A549 treated with AZD9567 at 1 μM for 4 hours (cell line): Measurements from ENCODE around the gene TCEAL8. TPM values are rescaled to one million over a fixed set of nuclear protein-coding genes. Genes with fewer than 3 reads are reported as not detected.

Experiments used
- total RNA-seq: library from RNA; stranded (reverse); fragments of 200-300 nt; extraction: Qiagen RNA extraction; gene quantifications from 5 replicates; pipeline ENCODE4 v1.2.3, GENCODE V29; 2022; ENCODE audit not compliant: insufficient read depth

Gene TCEAL8, protein sequence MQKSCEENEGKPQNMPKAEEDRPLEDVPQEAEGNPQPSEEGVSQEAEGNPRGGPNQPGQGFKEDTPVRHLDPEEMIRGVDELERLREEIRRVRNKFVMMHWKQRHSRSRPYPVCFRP
- 21.4 to 47.2 TPM (median 27.2 TPM) in 5 replicates for total RNA-seq

DNA sequence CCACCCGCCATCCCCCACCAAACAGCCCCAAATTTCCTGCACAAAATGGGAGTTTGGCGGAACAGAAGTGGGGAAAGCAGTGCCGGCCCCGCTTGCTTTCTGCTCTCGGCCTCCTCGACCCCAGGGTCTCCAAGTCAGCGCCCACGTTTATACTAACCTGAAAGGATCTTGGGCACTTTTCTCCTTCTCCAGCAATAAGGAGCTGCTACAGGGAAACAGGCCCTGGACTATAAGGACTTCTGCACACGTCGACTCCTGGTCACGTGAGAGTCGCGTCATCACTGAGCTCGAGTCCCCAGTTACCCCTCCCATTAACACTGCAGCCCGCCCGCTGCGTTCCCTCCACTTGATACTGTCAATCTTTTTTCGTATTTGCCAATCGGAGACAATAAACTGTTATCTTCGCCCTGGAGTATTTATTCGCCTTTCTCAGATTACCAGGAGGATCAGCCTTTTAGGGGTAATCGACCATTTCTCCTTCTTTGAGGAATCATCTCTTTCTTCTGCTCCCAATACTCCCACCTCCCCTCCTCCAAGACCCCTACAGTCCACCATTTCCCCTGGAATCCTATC is at the start of gene TCEAL8:
TSS of gene TCEAL8 (minus strand) at position 235 of the 573 bp plus-strand sequence. CDS start 1,176 bp downstream, outside the sequence.

DNA sequence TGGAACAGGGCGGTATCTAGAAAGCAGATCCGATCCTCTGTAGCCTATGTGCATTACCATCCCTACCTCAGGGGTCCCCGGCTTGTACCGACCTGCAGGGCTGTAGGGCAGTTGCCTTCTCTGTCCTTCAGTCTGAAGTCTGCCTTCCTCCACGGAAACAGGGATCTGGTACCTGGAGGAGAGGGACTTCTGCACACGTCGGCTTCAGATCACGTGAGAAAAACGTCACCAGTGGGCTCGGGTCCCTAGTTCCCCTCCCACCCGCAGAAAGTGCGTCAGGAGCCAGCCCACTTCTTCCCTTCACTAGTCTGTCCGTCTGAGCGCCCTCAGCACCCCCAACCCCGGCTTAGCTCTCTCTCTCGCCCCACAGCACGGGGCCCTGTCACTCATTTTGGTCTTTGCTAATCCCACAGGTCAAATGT is 21.6 kb upstream of the TCEAL8 start, which contains the start of gene TCEAL5:
TSS of gene TCEAL5 (minus strand) at position 170 of the 422 bp plus-strand sequence. CDS start 2,187 bp downstream, outside the sequence.

DNA sequence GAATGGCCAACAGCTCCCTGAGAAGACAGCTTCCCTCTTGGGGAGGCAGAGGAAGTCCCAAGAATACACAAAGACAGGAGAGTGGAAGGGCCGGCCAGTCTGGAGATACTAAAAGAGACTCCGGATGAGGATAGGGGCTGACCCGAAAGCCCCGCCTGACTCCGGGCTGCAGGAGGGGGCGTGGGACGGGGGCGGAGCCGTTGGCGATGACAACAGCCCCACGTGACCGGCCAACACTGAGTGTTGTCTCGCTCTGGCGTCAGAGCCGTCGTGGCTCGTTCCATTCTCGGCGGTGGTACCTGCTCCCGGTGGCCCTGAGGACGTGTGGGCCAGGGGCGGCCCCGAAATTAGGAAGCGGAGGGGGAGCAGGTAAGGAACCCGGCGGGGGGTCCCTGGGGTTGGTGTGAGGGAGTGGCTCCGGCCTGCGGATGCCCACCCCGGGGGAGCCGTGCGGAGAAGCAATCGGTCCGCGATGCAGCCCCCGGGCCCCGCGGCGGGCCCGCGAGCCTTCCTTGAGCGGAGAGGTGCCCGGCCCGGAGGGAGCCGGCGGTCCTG is 40.0 kb downstream of the TCEAL8 start, which contains the start of gene BEX4:
TSS of gene BEX4 (plus strand) at position 239 of the 555 bp plus-strand sequence. CDS start 1,046 bp downstream, outside the sequence.

Other genes with a start within 250 kb of the TCEAL8 start
- gene BEX1, start 191.0 kb downstream of the TCEAL8 start, total RNA-seq = not detected in 5 replicates
- 0.06 to 0.19 TPM in 2 of 5 replicates, not detected in the others for gene NXF3, start 162.0 kb downstream of the TCEAL8 start, total RNA-seq
- 2.0 to 2.3 TPM (median 2.0 TPM) in 4 of 5 replicates, not detected in the other for gene BEX4, start 40.0 kb downstream of the TCEAL8 start, total RNA-seq
- not detected in 5 replicates for gene TCEAL5, start 21.6 kb upstream of the TCEAL8 start, total RNA-seq
- gene BEX2, start 55.8 kb upstream of the TCEAL8 start, total RNA-seq = 9.1 to 11.5 TPM (median 10.3 TPM) in 5 replicates
- not detected in 5 replicates for gene TCEAL7, start 75.1 kb upstream of the TCEAL8 start, total RNA-seq
- gene TCEAL9, start 101.4 kb upstream of the TCEAL8 start, total RNA-seq = 77.9 to 113 TPM (median 88.7 TPM) in 5 replicates
- 203 to 248 TPM (median 235 TPM) in 5 replicates for gene BEX3, start 121.4 kb upstream of the TCEAL8 start, total RNA-seq